HG02870 (cell line): Measurements from ENCODE around the gene ITIH2.
"Not testable (repeated sequence)": the region's sequence is repeated elsewhere in the genome, so short reads cannot be mapped to it uniquely, and the experiment has no call there.

Experiments used
- ATAC-seq: cut with Tn5 transposase; IDR thresholded peaks from one replicate; pipeline ENCODE4 v1.9.1; 2021; ENCODE audit warnings: mild to moderate bottlenecking, moderate library complexity; ENCODE audit not compliant: unreplicated experiment

The ITIH2 gene

DNA sequence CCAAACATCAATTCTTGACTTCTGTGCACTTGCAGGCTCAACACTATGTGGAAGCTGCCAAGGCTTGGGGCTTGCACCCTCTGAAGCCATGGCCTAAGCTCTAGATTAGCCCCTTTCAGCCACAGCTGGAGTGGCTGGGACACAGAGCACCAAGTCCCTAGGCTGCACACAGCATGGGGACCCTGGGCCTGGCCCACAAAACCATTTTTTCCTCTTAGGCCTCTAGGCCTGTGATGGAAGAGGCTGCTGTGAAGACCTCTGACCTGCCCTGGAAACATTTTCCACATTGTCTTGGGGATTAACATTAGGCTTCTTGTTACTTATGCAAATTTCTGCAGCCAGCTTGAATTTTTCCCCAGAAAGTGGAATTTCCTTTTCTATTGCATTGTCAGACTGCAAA is 10.7 kb upstream of the ITIH2 start:
- ATAC-seq, result not testable (repeated sequence)

DNA sequence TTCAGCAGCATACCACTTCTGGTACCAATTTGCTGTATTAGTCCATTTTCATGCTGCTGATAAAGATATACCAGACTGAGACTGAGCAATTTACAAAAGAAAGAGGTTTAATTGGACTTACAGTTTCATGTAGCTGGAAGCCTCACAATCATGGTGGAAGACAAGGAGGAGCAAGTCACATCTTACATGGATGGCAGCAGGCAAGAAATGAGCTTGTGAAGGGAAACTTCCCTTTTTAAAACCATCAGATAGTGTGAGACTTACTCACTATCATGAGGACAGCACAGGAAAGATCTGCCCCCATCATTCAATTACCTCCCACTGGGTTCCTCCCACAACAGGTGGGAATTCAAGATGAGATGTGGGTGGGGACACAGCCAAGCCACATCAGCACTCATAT is 9.9 kb upstream of the ITIH2 start:
- not testable (repeated sequence) for ATAC-seq

GRCh38 chr10:7696545-7696944 is 6.6 kb upstream of the ITIH2 start:
- ATAC-seq, result no peak

DNA sequence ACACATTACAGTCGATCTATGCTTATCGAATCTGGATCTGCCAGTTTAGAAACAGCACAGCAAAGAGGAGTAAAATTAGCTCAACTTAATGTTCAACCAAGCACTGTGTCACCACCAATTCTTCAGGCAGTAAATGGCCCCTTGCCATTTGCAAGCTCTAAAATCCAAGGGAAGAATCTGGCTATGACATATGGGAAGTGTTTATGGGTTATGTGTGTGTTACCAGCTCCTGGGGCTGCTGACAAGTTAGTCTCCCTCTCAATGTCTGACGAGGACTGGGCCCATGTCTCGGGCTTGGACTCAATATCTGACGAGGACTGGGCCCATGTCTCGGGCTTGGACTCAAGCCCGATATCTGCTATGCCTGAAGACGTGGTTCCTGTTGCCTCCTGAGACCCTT is 5.7 kb upstream of the ITIH2 start:
- ATAC-seq, result no peak

DNA sequence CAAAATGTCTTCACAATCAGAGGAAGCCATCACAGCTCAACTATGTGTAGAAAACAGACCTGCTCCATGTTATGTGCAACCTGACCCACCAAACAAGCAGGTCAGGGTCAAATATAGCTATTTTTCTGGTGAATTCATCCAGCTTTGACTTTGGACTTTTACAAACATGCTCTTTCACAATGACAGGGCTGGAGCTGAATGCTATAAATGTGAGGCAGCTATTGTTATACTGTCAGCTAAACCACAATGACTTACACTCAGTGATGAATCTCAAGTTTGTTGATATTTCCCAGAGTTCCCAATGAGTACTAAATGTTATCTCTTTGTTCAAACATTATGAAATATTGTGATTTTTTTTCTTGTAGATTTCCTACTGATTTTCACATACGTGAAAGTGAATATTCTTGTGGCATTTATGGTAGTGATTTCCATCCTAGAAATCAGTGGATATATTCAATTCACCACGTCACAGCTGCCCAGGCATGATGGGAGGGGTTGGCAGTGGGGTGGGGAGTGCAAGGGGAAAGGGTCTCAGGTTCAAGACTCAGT is 2.5 kb upstream of the ITIH2 start:
- no peak for ATAC-seq

DNA sequence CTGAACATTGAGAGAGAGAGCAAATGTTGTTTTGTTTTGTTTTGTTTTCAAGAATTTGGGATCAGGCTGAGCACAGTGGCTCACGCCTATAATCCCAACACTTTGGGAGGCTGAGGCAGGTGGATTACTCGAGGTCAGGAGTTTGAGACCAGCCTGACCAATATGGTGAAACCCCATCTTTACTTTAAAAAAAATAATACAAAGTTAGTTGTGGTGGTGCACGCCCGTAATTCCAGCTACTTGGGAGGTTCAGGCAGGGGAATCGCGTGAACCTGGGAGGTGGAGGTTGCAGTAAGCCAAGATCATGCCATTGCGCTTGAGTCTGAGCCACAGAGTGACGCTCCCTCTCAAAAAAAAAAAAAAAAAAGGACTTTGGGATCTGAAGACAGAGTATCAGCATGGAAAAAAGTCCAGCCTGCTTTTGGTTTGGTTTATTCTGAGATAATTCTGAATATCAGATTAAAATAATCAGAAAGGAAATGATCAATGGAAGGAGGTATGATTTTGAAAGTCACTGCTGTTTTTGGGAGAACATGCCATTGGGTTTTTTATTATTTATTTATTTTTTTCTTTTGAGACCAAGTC is 1.9 kb upstream of the ITIH2 start:
- no peak for ATAC-seq

DNA sequence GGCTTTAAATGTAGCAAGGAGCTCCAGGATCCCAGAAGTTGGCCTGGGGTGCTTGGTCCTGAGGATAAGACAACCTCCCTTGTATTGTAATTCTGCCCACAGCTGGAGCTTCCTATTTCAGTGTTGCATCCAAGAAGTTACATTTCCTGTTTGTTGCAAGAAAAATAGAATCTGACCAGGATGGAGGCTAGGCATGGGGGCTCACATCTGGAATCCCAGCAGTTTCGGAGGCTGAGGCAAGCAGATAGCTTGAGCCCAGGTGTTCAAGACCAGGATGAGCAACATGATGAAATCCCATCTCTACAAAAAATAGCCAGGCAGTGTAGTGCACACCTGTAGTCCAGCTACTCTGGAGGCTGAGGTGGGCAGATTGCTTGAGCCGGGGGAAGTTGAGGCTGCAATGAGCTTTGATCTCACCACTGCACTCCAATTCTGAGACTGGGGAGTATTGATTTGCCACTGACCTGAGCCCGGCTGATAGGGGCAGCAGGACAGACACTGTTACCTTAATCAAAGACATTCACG is 766 bp upstream of the ITIH2 start:
- no peak for ATAC-seq

DNA sequence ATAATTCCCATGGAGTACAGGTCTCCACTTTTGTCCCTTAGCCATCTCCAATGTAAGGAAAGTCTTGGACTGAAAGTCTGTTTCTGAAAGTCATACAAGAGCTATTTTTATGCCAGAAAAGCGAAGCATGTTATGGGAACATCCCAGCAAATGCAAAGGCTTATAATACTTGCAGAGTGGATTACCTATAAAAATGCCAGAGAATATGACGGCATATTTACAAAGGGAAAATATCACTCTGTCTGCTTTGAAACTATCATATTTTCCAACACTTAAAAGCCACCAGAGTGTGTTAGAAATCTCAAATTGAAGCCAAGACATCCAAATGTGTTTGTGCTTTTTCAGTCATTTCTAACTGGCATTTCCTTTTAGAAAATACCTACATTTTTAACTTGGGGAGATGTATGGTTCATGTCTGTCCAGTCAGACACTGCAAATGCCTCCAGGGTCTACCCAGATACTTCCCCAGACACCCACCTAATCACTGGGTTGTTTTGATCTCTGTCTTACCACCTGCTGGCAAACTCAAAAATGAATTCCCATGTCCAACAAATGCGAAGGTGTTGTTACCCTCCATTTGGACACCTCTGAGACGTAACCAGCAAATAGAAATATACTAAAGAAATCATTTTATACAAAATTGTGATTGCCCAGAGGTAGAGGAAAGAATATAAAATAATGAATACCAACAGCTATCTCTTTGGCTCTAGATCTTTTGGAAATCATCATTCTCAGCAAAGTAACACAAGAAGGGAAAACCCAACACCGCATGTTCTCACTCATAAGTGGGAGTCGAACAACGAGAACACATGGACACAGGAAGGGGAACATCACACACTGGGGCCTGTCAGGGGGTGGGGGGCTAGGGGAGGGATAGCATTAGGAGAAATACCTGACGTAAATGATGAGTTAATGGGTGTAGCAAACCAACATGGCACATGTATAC is 1.2 kb downstream of the ITIH2 start:
- ATAC-seq, result no peak

GRCh38 chr10:7705341-7705740 is 2.2 kb downstream of the ITIH2 start:
- ATAC-seq, result no peak

- no peak for ATAC-seq
These were observed 3.5 kb downstream of the ITIH2 start for GRCh38 chr10:7706534-7707073.

GRCh38 chr10:7707102-7707501 is 4.0 kb downstream of the ITIH2 start:
- ATAC-seq, result no peak

- ATAC-seq, result no peak
These were observed 4.9 kb downstream of the ITIH2 start for GRCh38 chr10:7707858-7708622.

- no peak for ATAC-seq
These were observed 5.7 kb downstream of the ITIH2 start for GRCh38 chr10:7708832-7709231.

DNA sequence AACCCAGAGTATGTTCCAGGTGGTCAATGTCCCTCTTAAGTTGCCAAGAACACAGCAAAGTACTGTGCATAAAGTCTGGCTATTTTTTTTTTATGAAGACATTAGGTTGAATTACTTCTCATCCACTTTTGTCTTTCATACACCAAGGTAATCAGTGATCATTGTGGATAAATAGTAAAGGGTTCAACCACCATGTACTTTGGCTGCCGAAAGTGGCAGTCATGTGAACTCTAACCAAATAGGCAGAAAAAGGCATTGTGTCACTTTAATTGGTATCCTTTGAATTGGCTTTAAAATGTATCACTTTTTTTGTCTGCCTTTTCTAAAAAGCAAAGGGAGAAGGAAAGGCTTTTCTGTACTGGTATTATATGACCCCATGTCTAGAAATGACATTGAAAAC is 7.3 kb downstream of the ITIH2 start:
- no peak for ATAC-seq

GRCh38 chr10:7711075-7711474 is 8.0 kb downstream of the ITIH2 start:
- not testable (repeated sequence) for ATAC-seq

DNA sequence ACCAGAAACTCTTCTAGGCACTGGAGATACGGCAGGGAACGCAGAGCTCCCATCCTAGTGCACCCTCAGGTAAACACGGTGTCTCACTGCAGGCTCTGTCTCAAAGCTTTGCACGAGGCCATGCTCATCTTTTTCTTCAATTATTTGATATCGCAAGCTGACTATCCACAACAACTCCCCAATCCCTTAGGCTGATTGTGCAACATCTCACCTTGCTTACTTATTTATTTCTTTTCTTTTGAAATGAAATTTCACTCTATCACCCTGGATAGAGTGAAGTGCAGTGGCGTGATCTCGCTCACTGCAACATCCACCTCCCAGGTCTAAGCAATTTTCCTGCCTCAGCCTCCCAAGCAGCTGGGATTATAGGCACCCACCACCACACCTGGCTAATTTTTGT is 12.4 kb downstream of the ITIH2 start:
- no peak for ATAC-seq

DNA sequence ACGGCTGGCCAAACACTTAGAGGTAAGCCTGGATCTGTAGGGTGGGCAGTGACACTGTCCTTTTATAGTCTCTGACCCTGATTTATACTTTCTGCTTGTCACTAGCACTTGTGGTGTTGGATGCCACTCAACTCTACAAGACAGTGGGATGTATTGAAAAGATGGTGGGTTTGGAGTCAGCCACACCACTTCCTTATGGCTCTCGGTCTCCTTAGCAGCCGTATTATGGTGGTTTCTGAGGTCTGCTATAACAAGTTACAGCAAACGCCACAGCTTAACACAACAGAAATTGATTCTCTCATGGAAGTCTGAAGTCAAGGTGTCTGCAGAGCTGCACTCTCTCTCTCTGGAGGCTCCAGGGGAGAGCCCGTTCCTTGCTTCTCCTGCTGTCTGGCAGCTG is 14.7 kb downstream of the ITIH2 start:
- ATAC-seq, result no peak

DNA sequence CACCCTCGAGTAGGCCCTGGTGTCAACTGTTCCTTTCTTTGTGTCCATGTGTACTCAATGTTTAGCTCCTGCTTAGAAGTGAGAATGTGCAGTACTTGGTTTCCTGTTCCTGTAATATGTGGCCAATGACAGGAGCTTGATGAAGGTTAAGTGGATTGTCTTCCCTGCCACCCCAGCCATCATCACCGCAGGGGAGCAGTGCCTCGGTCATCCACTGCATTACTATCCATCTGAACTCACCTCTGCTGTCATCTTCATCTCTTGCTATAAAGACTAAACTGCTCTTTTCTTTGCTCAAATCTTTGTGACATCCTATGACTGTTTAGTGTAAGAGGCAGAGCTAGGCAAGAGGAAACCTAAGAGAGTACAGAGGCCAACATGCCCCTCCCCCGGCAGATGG is 15.6 kb downstream of the ITIH2 start:
- no peak for ATAC-seq

DNA sequence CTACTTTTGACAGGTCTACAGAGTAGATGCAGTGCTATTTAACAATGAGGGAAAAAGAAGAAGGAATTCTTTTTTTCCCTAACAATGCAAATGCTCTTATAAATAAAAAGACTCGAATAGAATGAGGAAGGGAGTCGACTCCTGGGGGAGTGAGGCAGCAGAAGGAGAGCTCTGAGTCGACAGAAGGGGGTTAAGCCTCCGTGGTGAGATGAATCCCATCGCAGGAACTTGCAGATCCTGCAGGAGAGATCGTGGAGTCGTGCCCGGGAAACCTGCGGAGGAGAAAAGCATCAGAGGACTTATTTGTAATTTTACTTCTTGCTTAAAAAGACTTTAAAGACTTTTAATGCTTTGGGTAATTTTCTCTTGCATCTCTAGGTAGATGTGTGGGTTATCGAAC is 17.4 kb downstream of the ITIH2 start:
- no peak for ATAC-seq

DNA sequence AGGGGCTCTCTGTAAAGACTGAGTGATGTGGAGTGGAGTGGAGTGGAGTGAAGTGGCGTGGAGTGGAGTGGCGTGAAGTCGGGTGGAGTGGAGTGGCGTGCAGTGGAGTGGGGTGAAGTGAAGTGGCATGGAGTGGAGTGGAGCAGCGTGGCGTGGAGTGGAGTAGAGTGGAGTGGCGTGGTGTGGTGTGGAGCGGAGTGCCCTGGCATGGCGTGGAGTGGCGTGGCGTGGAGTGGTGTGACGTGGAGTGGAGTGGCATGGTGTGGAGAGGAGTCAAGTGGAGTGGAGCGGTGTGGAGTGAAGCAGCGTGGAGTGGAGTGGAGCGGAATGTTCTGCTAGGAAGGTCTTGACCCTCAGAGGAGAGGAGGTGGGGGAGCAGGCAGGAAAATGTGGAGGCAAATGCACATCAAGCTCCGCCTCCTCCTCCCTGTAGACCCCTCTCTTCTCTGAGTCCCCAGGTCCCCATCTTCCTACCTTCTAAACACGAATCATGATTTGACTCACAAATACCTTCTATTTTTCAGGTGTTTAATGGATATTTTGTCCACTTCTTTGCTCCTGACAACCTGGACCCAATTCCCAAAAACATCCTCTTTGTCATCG is 19.9 kb downstream of the ITIH2 start:
- no peak for ATAC-seq
